PC-3 (cell line): ENCODE data around the gene DPH1. TPM values are rescaled to one million over a fixed set of nuclear protein-coding genes. Genes with fewer than 3 reads are reported as not detected.

Experiments used
- ATAC-seq: fragments of 200-7000 bp; cut with Tn5 transposase; 2 replicates; pipeline ENCODE4 v1.9.1; 2020; ENCODE audit warnings: mild to moderate bottlenecking, moderate library complexity
- BruUV-seq: library from RNA; stranded (reverse); fragments of 400-500 nt; replicated peaks from 2 replicates; lab custom pipeline; 2021; lab: Mats Ljungman, UMichigan
- CTCF ChIA-PET: fragments of 300-600 bp; sonication (Branson Sonifier 250); formaldehyde crosslinking; loops from one replicate; lab custom pipeline; 2022; ENCODE audit warnings: antibody characterized with exemption; lab: Charles Lee
- POLR2A ChIA-PET: fragments of 300-600 bp; sonication (Branson Sonifier 250); formaldehyde crosslinking; loops from one replicate; lab custom pipeline; 2022; ENCODE audit warnings: antibody characterized with exemption; ENCODE audit not compliant: unreplicated experiment; lab: Charles Lee
- DNase-seq: peaks from one replicate; pipeline ENCODE4 v3.0.0-alpha.2; 2015
- H2AFZ ChIP-seq: fragments of 300-600 bp; sonication (generic); 2 replicates; pipeline ENCODE4 v1.6.0; 2016; ENCODE audit warnings: antibody characterized with exemption, low read length
- H3F3A ChIP-seq: fragments of 300-600 bp; sonication (generic); one replicate; pipeline ENCODE4 v1.6.0; 2017; ENCODE audit warnings: antibody characterized with exemption, low read length, control low read depth, mild to moderate bottlenecking; ENCODE audit not compliant: unreplicated experiment
- H3K27ac ChIP-seq: fragments of 300-600 bp; sonication (generic); 2 replicates; pipeline ENCODE4 v1.5.1; 2016; ENCODE audit warnings: mild to moderate bottlenecking, low read length
- H3K27me3 ChIP-seq: fragments of 300-600 bp; sonication (generic); 2 replicates; pipeline ENCODE4 v1.6.1; 2016; ENCODE audit warnings: low read length, mixed read lengths
- H3K36me3 ChIP-seq: fragments of 300-600 bp; sonication (generic); 2 replicates; pipeline ENCODE4 v1.6.1; 2016; ENCODE audit warnings: low read depth, mixed run types, low read length, mixed read lengths
- H3K4me1 ChIP-seq: fragments of 300-600 bp; sonication (generic); 2 replicates; pipeline ENCODE4 v1.5.1; 2016; ENCODE audit warnings: low read length; ENCODE audit not compliant: insufficient read depth
- H3K4me2 ChIP-seq: fragments of 300-600 bp; sonication (generic); 2 replicates; pipeline ENCODE4 v1.6.0; 2016; ENCODE audit warnings: low read length
- H3K4me3 ChIP-seq: fragments of 300-600 bp; sonication (generic); 2 replicates; pipeline ENCODE4 v1.5.1; 2016; ENCODE audit warnings: mild to moderate bottlenecking, low read length, mixed read lengths
- H3K79me2 ChIP-seq: fragments of 300-600 bp; sonication (generic); 2 replicates; pipeline ENCODE4 v1.6.1; 2017; ENCODE audit warnings: low read length, mixed read lengths
- H3K9ac ChIP-seq: fragments of 300-600 bp; sonication (generic); 2 replicates; pipeline ENCODE4 v1.6.0; 2016; ENCODE audit warnings: mild to moderate bottlenecking, low read length
- H3K9me2 ChIP-seq: fragments of 300-600 bp; sonication (generic); replicated peaks from 2 replicates; pipeline ENCODE4 v1.6.1; 2016; ENCODE audit warnings: mixed run types, low read length, mixed read lengths
- H3K9me3 ChIP-seq: fragments of 300-600 bp; sonication (generic); 2 replicates; pipeline ENCODE4 v1.6.1; 2016; ENCODE audit warnings: low read length, mixed read lengths
- H4K20me1 ChIP-seq: fragments of 300-600 bp; sonication (generic); 2 replicates; pipeline ENCODE4 v1.6.1; 2016; ENCODE audit warnings: low read length, mixed read lengths
- EZH2 ChIP-seq: fragments of 300-600 bp; sonication (generic); IDR thresholded peaks from one replicate; pipeline ENCODE4 v1.6.1; 2017; ENCODE audit warnings: antibody characterized with exemption, mild to moderate bottlenecking, low read length; ENCODE audit not compliant: unreplicated experiment
- EZH2phosphoT487 ChIP-seq: fragments of 300-600 bp; sonication (generic); IDR thresholded peaks from 2 replicates; pipeline ENCODE4 v1.6.1; 2018; ENCODE audit warnings: mild to moderate bottlenecking, antibody characterized with exemption, low read length, borderline replicate concordance
- intact Hi-C: fragments of 100-400 bp; cut with micrococcal nuclease; formaldehyde crosslinking; loops from 2 replicates; pipeline ENCODE4 v1.9.0; 2023
- total RNA-seq: library from RNA; depleted of rRNA; stranded (reverse); fragments of >200 nt; gene quantifications from 2 replicates; pipeline ENCODE4 v1.2.3, GENCODE V29; 2014
- TF ChIP-seq, protein P1 (sequence below): fragments of 300-600 bp; sonication (generic); conservative IDR thresholded peaks from 2 replicates; pipeline ENCODE4 v1.5.1; 2017; ENCODE audit warnings: antibody characterized with exemption, low read depth, mild to moderate bottlenecking, low read length

The DPH1 gene
- total RNA-seq, 1 experiment from 2014 or later: 47.9 TPM

DNA sequence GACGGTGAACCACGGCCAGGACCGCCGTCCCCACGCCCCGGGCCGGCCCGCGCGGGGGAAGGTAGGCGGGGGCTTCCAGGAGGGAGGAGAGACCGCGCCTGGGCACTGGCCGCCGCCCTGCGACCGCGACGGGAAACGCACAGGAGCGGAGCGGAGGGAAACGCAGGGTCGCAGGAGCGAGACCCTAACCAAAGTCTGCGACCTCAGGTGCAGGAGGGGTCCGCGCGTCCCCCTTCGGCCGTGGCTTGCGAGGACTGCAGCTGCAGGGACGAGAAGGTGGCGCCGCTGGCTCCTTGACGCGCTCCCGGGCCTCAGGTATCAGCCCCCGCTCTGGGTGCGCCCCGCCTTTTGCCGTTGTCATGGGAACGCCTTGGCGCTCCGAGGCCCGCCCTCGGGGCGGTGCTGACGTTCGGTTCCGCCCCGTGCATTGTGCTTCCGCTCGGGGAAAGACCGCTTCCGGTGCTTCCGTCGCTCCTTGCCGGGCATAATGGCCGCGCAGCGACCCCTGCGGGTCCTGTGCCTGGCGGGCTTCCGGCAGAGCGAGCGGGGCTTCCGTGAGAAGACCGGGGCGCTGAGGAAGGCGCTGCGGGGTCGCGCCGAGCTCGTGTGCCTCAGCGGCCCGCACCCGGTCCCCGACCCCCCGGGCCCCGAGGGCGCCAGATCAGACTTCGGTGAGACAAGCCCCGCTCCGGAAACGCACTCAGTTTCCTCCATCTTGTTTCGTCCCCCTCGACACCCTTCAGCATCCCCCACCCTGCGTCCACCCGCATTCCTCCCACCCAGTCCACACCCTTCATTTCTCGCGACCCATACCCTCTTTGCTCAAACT is 11.8 kb downstream of the DPH1 start, which contains the start of gene OVCA2:
Gene OVCA2, plus strand, starts transcription at position 462 of the 829 bp plus-strand sequence. Its CDS starts 26 bp downstream, at position 488.
- H4K20me1 ChIP-seq: no peaks in the 10 kb centered on the region
- H3K9me3 ChIP-seq: no peaks in the 10 kb centered on the region
- peak within 1 kb of the TSS; percentile 99 for H3K4me2 ChIP-seq
- H3K4me1 ChIP-seq: peaks cover 25% of the 10 kb centered on the region
- no peak for TF ChIP-seq EZH2phosphoT487
- TF ChIP-seq EZH2: no peak
- TF ChIP-seq, protein P1, sequence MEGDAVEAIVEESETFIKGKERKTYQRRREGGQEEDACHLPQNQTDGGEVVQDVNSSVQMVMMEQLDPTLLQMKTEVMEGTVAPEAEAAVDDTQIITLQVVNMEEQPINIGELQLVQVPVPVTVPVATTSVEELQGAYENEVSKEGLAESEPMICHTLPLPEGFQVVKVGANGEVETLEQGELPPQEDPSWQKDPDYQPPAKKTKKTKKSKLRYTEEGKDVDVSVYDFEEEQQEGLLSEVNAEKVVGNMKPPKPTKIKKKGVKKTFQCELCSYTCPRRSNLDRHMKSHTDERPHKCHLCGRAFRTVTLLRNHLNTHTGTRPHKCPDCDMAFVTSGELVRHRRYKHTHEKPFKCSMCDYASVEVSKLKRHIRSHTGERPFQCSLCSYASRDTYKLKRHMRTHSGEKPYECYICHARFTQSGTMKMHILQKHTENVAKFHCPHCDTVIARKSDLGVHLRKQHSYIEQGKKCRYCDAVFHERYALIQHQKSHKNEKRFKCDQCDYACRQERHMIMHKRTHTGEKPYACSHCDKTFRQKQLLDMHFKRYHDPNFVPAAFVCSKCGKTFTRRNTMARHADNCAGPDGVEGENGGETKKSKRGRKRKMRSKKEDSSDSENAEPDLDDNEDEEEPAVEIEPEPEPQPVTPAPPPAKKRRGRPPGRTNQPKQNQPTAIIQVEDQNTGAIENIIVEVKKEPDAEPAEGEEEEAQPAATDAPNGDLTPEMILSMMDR: peak; percentile 38
- peak within 1 kb of the TSS; percentile 90 for H3K4me3 ChIP-seq
- no peaks in the 10 kb centered on the region for H3K9me2 ChIP-seq
- no peaks in the 10 kb centered on the region for H3K27me3 ChIP-seq
- DNase-seq (peak; percentile 95), ATAC-seq (peak; percentile 84)
- POLR2A ChIA-PET: no interaction called here
- peaks cover 4% of the 10 kb centered on the region for H3F3A ChIP-seq
- peak within 1 kb of the TSS; percentile 55 for H3K27ac ChIP-seq
- CTCF ChIA-PET: no interaction called here
- peak within 1 kb of the TSS; percentile 79 for H2AFZ ChIP-seq
- no TSS peak for BruUV-seq
- intact Hi-C loops: no loop called here
- peaks cover 15% of the 10 kb centered on the region for H3K79me2 ChIP-seq
- peaks cover 8% of the 10 kb centered on the region; the same call in 1 of the 2 replicates for H3K36me3 ChIP-seq
- H3K9ac ChIP-seq: peak within 1 kb of the TSS; percentile 92

DNA sequence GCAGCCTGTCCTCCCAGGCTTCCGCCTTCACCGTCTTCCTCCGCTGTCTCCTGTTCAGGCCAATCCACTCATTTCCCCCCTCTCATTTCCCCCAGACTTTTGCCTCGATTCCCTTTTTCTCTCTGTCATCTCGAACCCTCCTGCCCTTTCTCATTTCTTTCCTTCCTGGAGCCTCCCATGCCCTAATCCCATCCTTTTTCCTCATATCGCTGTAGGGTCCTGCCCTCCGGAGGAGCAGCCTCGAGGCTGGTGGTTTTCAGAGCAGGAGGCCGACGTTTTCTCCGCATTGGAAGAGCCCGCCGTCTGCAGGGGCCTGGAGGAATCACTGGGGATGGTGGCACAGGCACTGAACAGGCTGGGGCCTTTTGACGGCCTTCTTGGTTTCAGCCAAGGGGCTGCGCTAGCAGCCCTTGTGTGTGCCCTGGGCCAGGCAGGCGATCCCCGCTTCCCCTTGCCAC is 12.5 kb downstream of the DPH1 start:
- TF ChIP-seq, protein P1: no peak
- no peak for TF ChIP-seq EZH2
- TF ChIP-seq EZH2phosphoT487: no peak

More for the DNA sequence above, 12.5 kb downstream of the DPH1 start:
- ChIA-PET POLR2A (no interaction called here), CTCF (no interaction called here)
- H3K27ac ChIP-seq: peak overlapping the region; percentile 55
- H3K9me2 ChIP-seq: no peaks in the 10 kb centered on the region
- peaks cover 7% of the 10 kb centered on the region; the same call in 1 of the 2 replicates for H3K36me3 ChIP-seq
- H3K4me2 ChIP-seq: peak overlapping the region; percentile 99
- H3F3A ChIP-seq: peaks cover 4% of the 10 kb centered on the region
- ATAC-seq (peak; percentile 13; the same call in 1 of the 2 replicates), DNase-seq (no peak)
- peak overlapping the region; percentile 92 for H3K9ac ChIP-seq
- peak overlapping the region; percentile 90 for H3K4me3 ChIP-seq
- no peaks in the 10 kb centered on the region for H3K27me3 ChIP-seq
- no TSS peak for BruUV-seq
- no peaks in the 10 kb centered on the region for H3K9me3 ChIP-seq
- H3K79me2 ChIP-seq: peaks cover 15% of the 10 kb centered on the region
- peak overlapping the region; percentile 79 for H2AFZ ChIP-seq
- peaks cover 25% of the 10 kb centered on the region for H3K4me1 ChIP-seq
- intact Hi-C loops: no loop called here
- H4K20me1 ChIP-seq: no peaks in the 10 kb centered on the region
